Activated CD4-positive, CD25-positive, alpha-beta regulatory T cell treated with anti-CD3 and anti-CD28 coated beads, Interleukin-2, amount 50 U/mL, for 72 hours (primary cell): ENCODE results near the gene KIAA0825.
"Not testable (repeated sequence)": the region's sequence is repeated elsewhere in the genome, so short reads cannot be mapped to it uniquely, and the experiment has no call there.

Source experiments
- DNase-seq: peaks from one replicate; pipeline ENCODE4 v3.0.0; 2021

KIAA0825 gene

GRCh38 chr5:94360382-94361130 is 257.8 kb downstream of the KIAA0825 start:
- no peak for DNase-seq

- no peak for DNase-seq
Measured at GRCh38 chr5:94359880-94360279, 258.5 kb downstream of the KIAA0825 start.

DNA sequence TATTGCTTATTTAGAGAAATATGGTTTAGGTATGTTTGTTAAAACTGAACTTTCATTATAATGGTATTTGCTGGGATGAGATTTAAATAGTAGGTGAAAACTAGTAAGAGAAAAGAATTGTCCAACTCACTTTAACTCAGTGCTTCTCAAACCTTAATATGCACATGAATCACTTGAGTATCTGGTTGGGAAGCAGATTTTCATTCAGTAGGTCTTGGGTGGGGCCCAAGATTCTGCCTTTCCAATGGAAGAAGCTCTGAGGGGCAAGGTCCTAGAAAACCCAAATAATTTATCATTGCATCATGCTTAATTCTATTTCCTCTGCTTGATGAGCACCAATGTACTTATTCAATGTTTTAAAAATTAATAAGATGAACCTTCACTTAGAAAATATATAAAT is 262.6 kb downstream of the KIAA0825 start:
- no peak for DNase-seq

DNA sequence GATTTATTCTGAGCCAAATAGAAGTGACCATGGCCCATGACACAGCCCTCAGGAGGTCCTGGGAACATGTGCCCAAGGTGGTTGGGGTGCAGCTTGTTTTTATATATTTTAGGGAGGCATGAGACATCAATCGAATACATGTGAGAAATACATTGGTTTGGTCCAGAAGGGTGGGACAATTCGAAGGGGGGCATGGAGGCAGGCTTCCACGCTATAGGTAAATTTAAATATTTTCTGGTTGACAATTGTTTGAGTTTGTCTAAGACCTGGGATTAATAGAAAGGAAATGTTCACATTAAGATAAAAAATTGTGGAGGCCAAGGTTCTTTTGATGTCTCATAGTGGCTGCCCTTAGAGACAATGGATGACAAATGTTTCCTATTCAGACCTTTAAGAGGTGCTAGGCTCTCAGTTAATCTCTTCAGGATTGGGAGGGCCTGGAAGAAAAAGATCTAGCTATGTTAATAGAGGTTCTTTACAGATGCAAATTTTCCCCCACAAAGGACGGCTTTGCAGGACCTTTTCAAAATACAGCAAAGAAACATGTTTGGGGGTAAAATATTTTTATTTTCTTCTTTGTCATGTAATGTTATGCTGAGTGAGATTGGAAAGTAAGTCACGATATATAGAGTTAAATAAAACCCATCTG is 263.4 kb downstream of the KIAA0825 start:
- DNase-seq = not testable (repeated sequence)

DNA sequence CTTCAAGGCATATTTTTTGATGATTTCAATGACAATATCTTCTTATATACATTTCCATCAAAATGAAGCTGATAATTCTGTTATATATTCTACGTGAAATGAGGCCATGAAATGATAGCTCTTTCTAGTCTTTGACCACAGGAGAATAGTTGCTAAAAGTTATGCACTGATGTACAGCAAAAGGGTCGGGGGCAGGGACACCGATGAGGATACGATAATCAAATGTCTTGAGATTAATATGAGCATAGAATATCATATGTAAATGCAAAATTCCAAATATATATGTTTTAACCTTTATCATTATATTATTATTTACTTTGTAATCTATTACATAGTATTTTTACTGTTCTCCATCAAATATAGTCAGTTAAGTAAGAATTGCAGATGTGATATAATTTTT is 264.8 kb downstream of the KIAA0825 start:
- DNase-seq = no peak

DNA sequence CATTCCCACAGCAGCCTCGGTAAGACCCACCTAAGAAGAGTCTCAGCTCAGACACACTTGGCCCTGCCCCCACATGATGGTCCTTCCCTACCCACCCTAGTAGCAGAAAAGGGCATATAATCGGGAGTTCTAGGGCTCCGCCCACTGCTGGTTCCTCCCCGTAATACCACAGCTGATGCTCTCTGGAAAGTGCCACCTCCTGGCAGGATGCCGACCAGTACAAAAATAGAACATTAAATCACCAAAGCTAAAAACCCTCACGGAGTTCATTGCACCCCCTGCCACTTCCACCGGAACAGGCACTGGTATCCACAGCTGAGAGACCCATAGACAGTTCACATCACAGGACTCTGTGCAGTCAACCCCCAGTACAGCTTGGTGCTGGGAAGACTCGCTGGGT is 271.3 kb downstream of the KIAA0825 start:
- no peak for DNase-seq

- DNase-seq = no peak
Measured at GRCh38 chr5:94345257-94345656, 273.1 kb downstream of the KIAA0825 start.

DNA sequence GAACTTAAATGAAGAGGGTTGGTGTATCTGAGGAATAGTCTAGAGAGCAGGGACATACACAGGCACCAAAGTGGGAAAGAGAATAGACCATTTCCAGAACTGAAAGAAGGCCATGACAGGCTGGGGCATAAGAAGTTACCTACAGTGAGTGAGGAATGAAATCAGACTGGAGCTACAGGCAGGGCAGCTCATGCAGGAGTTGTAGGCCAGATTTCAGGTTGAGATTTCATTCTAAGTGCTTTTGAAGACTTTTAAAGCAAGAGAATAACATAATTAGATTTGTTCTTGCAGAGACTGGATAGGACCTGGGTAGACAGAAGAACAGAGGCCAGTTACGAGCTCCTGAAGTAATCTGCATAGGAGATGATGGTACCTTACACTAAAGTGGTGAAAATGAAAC is 280.8 kb downstream of the KIAA0825 start:
- DNase-seq = no peak

GRCh38 chr5:94335936-94336335 is 282.5 kb downstream of the KIAA0825 start:
- DNase-seq = no peak

- no peak for DNase-seq
Measured at GRCh38 chr5:94329115-94329514, 289.3 kb downstream of the KIAA0825 start.

DNA sequence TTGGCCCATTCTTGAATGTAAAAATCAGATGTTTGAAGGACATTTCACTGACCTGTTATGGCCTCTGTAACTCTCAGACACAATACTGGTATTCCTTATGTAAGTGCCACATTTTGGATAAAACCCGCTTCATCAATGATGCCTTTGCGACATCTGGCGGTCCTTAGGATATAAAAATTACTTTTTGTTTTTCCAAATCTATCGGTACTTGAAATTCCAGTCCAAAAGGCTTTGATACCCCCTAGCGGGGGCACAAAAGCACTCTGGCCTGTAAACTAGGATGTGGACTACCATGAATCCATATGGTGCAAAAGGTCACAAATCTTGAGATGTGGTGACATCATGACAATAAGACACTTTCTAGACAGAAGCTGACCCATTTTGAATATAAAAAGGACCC is 291.8 kb downstream of the KIAA0825 start:
- DNase-seq = no peak

DNA sequence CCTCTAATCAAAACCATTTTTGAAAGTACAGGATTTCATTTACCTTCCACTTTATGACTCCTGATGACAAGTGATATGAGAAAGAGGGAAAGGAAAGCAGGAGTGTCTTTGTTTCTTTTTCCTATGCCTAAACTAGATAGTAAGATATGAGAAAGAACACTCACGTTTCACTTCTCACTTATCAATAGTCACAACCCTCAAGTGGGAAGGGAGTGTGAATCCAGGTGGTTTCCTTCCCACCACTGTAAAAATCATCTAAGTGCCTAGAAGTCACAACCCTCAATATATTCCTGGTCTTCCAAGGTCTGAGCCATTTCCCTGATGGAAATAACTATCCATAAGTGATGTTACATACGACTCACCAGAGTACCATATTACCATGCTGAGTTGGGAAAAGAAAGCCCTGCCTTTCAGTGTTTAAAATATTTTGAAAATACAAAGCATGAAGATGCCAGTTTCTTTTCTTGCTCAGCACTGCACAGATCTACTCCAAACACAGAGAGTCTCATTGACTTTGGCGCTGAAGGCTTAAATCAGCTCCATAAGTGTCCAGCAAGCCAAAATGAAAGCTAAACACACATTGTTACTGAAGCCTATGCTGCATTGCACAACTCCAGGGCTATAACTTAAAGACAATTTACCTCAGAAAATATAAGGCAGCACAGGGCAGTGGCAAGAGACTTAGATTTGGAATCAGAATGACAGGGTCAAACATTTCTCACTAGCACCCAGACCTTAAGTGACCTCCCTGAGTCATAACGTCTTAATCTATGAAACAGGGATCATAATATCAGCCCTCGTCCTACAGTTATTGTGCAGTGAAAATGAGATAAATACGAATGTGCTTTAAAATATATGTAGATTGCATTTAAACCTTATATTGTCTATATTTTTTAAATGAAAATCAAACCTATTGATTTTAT is 301.2 kb downstream of the KIAA0825 start:
- no peak for DNase-seq

DNA sequence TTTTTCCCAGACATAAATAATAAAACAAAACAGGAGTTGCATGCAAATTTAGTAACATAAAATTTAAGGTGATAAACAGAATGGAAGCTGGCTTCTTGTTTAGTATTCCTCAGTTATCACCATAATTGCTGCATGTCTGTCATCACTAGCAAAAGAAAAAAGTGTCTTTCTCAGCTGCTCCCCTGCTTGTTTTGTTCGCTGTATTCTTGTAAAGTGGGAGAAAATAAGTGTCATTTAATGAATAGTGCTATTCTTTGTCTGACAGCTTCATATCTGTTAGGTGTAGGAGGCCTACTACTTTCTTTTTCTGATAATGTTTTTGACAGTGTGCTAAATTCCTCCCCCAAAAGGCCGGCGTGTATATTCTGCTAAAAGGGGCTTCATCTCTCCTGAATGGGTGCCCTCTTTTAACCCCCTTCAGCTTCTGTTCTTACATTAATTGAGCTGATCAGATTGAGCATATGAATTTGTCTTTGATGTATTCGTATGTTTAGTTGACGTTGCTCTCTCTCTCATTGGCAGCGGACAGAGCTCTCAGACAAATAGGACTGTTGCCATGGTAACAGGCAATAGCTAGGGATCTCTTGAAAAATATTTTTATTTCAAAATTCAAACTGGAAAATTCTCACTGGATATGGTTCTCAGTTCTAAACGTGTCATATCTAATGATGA is 303.8 kb downstream of the KIAA0825 start:
- DNase-seq = no peak

DNA sequence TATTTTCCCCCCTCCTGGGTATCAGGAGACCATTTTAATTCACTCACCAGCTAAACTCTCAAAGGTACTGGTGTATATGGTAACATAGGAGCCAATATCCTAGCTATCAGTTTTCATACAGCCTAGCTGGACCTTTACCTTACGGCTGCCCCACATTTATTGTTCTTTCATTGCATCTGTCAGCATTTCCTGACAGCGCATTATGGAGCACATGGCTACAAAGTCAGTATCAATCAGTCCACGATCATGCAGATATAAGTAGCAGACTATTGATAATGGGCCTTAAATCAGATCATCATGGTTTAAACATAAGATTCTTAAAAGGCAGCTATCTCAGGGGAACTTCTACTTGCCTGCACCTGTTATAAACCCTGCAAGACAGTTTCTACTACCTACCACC is 304.7 kb downstream of the KIAA0825 start:
- DNase-seq = no peak

DNA sequence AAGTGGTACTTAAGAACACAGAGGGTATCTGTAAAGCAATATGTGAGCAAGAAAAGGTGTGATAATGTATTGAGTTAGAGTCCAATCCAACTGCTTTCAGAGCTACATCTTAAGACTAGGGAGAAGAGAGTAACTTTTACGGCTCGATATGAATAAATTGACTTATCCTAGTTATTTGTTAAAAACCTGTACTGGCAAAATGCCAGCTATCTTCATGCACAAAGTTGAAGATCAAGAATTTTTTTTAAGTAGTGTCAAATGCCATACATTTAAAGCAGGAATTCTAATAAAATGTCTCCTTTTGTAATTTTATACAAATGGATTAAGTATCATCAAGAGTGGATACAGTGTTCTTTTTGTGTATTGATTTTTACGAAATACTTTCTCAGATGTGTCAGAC is 305.2 kb downstream of the KIAA0825 start:
- no peak for DNase-seq

DNA sequence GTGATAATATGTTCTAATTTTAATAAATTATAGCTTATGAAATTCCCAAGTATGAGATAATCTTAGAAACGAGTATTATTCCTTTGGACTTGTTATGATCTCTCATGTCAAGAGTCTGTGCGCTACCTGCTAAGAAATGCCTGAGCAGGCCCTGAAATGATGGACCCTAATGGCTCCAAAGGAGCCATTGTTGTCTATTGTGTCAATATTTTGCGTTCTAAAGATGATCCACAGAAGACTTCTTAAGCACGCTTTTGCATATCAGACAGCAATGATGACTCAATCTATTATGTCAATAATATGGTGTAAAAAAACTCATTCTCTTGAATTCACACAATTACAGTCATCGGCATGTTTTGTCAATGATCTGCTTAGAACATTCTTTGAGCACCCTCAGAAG is 306.1 kb downstream of the KIAA0825 start:
- DNase-seq = no peak

- no peak for DNase-seq
Measured at GRCh38 chr5:94310833-94311232, 307.6 kb downstream of the KIAA0825 start.

DNA sequence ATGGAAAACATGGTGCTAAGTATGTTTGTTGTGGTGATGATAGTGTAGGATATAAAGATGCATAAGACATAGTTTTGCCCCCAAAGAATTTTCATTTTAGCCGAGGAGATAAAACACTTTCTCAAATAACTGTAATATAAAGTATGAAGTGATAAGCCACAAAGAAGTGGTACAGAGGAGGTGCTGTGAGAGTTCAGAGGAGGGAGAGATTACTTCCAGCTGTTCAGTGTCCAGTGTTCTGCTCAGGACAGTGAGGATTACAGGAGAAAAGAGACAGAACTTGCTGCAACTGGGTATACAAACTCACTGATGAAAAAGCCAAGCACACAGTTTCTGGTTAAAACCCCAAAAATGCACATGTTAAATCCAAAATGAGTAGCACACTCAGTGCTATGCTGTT is 309.3 kb downstream of the KIAA0825 start:
- no peak for DNase-seq

GRCh38 chr5:94308442-94308841 is 310.0 kb downstream of the KIAA0825 start:
- no peak for DNase-seq

DNA sequence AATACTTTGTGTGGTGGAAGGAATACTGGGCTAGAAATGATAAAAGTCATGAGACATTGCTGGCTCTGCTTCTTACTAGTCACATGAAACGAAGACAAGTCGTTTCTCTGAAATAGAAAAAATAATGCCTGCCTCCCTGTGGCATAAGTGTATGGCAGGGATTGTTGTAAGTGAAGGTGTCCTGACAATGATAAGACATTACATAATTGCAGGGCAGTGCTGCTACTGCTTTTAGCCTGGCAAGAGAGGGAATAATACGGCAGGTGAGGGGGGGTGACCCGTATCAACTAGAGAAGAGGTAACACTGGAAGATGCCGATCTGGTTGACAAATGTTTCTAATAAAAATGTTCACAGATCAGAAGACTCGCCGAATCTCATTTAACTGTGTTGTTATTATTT is 314.3 kb downstream of the KIAA0825 start:
- DNase-seq = no peak

- no peak for DNase-seq
Measured at GRCh38 chr5:94288937-94289336, 329.5 kb downstream of the KIAA0825 start.

DNA sequence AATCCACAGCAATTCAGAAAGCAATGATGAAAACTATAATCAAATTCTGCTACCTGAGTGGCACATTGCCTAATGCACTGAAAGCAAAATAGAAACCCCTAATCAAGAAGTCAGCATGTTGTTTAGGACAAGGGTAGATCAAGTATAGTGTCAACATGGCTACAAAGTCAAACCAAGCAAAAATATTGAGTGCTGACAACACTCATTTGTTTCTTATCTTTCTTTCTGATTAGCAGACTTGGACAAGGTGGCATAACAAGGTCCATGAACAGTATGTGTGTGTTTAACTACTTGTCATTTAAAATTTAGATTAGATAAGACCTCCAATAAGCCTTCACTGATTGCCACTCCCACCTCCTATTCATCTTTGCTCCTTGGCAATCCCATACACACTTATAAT is 332.4 kb downstream of the KIAA0825 start:
- DNase-seq = no peak

GRCh38 chr5:94283093-94283492 is 335.3 kb downstream of the KIAA0825 start:
- no peak for DNase-seq
